RCC 7860 (cell line): ENCODE data around the gene RPL41.

Experiments used
- DNase-seq: peaks from one replicate; pipeline ENCODE4 v3.0.0-alpha.2; 2015; ENCODE audit warnings: low spot score
- FAIRE-seq: peaks from 2 replicates; lab custom pipeline; 2012; peaks lifted over from hg19 to GRCh38; lab: Jason Lieb, UNC

RPL41 gene

DNA sequence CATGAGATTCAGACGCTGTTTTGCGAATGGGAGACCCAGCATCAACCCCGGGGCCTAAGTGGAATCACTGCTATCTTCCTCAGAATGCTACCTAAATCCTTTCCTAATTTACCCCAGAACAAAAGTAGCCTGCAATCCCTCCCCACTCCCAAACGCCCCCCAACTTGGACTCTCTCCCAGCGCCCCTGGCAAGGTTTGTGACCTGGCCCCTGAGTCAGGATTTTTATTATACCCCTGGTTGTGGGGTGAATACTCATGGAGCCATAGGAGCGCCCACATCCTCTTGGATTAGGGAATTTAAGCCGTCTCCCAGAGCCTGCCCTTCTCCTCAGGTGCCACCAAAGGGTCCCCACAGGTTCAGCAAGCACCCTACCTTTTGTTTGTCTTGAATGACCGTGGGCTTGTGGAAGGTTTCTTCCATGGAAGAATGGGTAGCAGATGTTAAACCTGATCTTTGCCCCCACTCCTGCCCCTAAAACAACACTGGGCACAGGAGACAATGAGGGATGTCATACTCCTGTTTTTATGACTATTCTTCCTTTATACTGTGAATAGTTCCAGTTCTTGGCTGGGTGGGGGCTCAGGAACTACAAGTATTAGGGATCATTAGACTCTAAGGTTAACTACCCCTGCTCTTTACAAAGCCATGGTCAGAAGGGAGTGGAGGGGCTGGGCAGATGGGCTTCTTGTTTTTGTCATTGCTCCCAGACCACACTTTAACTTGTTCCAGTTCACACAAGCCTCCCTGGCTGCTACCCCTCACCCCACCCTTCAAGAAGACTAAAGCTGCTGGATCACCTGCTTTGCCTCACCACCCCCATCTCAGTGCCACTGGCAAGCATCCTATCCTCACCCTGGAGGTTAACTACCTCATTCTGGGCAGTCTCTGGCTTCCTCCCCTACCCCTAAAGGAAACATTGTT is 36.6 kb downstream of the RPL41 start:
- FAIRE-seq (no peak), DNase-seq (no peak)

- no peak for FAIRE-seq
- no peak for DNase-seq
Observed at GRCh38 chr12:56153678-56154065, 37.2 kb downstream of the RPL41 start.

DNA sequence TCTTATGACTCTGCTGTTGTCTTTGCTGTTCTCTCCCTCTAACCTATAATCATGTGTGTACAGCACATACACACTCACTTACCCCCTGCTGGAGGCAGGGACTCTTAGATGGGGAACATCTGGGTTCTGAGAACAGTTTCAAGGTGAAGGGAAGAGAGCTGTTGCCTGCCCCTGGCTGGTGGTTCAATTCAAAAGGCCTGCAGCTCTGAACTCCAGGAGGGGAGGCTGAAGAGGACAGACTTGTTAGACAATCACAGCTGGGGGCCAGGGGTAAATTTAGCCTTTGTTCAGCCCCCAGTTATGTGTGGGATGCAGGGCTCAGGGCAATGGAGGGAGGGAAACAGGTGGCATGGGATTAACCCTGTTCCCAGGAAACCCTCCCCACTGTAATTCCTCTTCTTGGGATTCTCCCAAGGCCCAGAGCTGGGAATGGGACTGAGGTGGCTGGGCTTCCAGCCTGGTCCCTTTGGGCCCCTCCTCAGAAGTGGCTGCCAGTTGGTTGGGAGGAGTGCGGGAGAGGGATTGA is 37.9 kb downstream of the RPL41 start:
- FAIRE-seq (no peak), DNase-seq (no peak)

DNA sequence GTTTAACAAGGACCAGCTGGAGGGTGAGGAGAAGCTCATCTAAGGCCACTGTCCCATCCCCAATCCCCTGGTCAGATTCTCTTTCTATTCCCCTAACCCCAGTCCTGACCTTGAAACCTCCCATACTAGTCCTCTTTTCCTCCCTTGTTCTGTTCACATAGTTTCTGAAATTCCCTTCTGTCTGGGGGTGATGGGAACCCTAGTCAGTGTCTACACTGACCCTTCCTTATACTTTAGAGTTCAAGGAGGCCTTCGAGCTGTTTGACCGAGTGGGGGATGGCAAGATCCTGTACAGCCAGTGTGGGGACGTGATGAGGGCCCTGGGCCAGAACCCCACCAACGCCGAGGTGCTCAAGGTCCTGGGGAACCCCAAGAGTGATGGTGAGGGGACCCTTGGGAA is 38.4 kb downstream of the RPL41 start:
- no peak for DNase-seq
- FAIRE-seq, result no peak

DNA sequence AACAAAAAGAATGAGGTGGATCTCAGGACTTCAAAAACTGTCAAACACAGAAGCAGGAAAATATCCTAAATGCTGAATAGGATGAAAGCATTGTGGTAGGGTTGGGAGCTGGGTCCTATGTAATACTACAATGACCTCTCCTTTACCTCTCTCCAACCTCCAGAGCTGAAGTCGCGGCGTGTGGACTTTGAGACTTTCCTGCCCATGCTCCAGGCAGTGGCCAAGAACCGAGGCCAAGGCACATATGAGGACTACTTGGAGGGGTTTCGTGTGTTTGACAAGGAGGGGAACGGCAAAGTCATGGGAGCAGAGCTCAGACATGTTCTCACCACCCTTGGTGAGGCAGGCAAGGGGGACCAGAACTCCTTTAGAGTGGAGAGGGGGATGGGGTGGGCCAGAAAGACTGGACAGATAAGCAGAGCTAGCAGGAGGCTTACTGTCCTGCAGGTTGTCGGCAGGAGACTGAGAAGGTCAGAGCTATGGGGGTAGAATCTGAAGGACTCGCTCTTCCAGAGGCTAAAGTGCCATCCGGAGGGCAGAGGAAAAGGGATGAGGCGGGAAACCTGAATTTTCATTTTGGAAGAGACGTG is 38.9 kb downstream of the RPL41 start:
- DNase-seq (no peak), FAIRE-seq (no peak)

DNA sequence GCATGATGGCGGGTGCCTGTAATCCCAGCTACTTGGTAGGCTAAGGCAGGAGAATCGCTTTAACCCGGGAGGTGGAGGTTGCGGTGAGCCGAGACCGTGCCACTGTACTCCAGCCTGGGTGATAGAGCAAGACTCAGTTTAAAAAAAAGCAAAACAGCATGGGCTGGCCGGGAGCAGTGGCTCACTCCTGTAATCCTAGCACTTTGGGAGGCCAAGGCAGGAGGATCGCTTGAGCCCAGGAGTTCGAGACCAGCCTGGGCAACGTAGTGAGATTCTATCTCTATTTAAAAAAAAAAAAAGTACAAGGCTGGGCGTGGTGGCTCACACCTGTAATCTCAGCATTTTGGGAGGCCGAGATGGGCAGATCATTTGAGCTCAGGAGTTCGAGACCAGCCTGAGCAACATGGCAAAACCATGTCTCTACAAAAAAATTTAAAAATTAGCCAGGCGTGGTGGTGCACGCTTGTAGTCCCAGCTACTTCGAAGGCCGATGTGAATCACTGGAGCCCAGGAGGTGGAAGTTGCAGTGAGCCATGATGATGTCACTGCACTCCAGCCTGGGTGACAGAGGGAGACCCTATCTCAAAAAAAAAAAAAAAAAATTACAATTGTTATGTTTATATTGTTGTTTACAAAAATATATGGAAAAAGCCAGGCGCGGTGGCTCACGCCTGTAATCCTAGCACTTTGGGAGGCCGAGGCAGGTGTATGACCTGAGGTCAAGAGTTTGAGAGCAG is 40.2 kb downstream of the RPL41 start:
- FAIRE-seq, result peak; percentile 11
- peak; percentile 57 for DNase-seq

DNA sequence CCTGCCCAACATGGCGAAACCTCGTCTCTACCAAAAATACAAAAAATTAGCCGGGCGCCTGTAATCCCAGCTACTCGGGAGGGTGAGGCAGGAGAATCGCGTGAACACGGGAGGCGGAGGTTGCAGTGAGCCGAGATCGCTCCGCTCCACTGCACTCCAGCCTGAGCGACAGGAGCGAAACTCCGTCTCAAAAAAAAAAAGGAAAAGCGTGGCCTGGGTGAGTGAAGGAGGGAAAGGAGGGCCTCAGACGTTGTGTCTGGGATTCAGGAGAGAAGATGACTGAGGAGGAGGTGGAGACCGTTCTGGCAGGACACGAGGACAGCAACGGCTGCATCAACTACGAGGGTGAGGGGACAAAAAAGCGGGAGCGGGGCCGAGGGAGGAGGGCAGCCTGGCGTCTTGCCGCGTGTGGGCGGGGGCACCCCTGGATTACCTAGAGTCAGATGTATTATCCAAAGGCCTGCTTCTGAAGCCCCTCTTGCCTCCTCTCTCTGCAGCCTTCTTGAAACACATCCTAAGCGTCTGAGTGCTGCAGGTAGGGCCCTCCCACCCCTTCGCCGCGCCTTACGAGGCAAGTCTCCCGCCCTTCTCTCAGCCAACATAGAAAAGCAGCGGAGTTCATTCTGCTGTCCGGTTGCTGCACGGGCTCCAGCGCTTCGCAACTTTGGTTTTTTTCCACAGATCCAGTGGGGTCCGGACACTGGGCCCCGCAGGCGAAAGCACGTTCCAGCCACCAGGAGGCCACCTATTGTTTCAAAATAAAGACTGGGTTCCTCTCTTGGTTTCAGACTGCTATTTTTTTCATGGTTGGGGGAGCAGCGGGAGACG is 41.0 kb downstream of the RPL41 start:
- peak; percentile 75 for DNase-seq
- FAIRE-seq, result peak; percentile 17

GRCh38 chr12:56158029-56158925 is 41.8 kb downstream of the RPL41 start, which contains the start of gene MYL6:
TSS of gene MYL6 (plus strand) at chr12:56158359. CDS start at chr12:56158402, 43 bp downstream.
- DNase-seq (peak; percentile 95), FAIRE-seq (no peak)

DNA sequence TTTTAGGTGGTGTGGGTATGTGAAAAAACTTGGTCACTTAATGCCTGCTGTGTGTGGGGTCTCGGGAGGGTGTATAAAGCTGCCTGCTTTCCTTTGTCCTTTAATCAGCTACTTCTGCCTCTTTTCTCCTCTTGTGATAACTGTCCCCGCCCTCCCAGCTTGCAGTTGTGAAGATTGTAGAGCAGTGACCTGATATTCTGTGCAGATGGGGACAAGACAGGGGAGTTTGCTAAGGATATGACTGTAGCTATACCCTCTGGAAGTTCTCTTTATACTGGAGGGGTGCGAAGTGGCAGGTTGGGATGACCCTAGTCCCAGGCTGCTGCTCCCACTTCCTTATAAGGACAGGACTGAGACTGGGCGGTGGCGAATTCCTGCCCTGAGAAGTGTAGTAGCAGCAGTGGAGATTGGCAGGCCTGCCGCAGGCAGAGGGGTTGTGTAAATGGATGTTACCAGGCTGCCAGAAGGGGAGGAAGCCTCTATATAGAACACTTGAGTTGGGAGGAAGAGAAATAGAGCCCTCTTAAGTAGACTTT is 42.6 kb downstream of the RPL41 start:
- peak; percentile 49 for DNase-seq
- no peak for FAIRE-seq

DNA sequence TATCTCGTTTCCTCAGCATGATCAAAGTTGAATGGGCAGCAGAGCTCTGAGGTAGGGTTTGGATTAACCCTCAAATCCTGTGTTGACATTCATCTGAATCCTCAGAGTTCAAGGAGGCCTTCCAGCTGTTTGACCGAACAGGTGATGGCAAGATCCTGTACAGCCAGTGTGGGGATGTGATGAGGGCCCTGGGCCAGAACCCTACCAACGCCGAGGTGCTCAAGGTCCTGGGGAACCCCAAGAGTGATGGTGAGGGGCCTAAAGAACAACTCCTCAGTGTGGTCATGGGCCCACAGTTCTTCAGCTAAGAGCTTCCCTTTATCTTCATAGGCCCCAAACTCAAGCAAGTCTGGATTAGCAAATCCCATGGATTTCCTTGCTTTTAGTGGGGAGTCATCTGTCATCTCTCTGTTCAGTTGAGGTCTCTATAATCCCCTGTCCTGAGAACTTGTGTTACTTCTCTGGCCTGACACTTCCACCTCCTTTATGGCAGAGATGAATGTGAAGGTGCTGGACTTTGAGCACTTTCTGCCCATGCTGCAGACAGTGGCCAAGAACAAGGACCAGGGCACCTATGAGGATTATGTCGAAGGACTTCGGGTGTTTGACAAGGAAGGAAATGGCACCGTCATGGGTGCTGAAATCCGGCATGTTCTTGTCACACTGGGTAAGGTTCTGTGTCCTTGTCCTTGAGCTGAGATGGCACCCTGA is 43.2 kb downstream of the RPL41 start:
- DNase-seq (no peak), FAIRE-seq (no peak)

GRCh38 chr12:56160193-56160763 is 43.8 kb downstream of the RPL41 start:
- FAIRE-seq (no peak), DNase-seq (no peak)

DNA sequence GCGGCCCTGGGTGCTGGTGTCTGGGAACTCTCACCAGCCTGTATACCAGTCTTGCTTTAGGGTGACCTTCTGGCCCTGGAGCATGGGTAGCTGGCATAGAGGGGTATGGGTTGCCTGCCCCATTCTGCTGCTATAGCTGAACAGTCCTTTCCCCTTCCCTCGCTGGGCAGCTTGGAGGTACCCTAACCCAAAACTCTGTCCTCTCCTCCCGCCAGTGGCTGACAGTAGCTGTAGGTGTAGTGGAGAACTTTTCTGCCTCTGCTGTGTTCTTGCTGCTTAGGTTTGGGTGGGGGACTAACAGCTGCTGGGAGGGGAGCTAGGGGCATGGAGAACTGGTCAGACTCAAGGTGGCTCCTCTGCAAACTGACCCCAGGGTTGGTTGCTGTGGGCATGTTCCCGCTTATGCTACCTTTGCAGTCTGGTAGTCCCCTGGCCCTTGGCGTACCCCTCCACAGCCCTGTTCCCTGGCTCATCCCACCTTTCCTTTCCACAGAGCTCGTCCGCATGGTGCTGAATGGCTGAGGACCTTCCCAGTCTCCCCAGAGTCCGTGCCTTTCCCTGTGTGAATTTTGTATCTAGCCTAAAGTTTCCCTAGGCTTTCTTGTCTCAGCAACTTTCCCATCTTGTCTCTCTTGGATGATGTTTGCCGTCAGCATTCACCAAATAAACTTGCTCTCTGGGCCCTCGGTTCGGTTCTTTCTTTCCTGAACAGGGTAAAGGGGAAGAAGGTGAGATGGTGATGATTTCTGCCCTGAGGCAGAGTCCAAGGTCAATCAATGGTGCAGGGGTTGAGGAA is 44.7 kb downstream of the RPL41 start:
- DNase-seq (no peak), FAIRE-seq (no peak)

GRCh38 chr12:56161690-56162351 is 45.4 kb downstream of the RPL41 start:
- FAIRE-seq, result no peak
- DNase-seq, result no peak

GRCh38 chr12:56162468-56163290 is 46.2 kb downstream of the RPL41 start:
- DNase-seq, result no peak
- no peak for FAIRE-seq

- DNase-seq (no peak), FAIRE-seq (no peak)
Observed at GRCh38 chr12:56163533-56164344, 47.3 kb downstream of the RPL41 start.
